ENCODE data around the gene TMX2. TPM values are rescaled to one million over a fixed set of nuclear protein-coding genes. Genes with fewer than 3 reads are reported as not detected.
"Not testable (repeated sequence)": the region's sequence is repeated elsewhere in the genome, so short reads cannot be mapped to it uniquely, and the experiment has no call there.

The TMX2 gene
- total RNA-seq = 108 TPM

- peak; percentile 95 for DNase-seq (ENCODE audit: low spot score)
These were observed at the start of gene TMX2 for GRCh38 chr11:57712256-57713150. Gene TMX2, plus strand, starts transcription at chr11:57712593. Its CDS starts 26 bp downstream, at chr11:57712619.

- DNase-seq (ENCODE audit: low spot score) = no peak
These were observed 49.5 kb upstream of the TMX2 start for GRCh38 chr11:57662893-57663292.

- DNase-seq (ENCODE audit: low spot score) = no peak
These were observed 48.4 kb upstream of the TMX2 start for GRCh38 chr11:57663975-57664374.

- peak; percentile 97 for DNase-seq (ENCODE audit: low spot score)
These were observed 45.2 kb upstream of the TMX2 start for GRCh38 chr11:57667117-57667735.

- DNase-seq (ENCODE audit: low spot score) = peak; percentile 99
These were observed 44.5 kb upstream of the TMX2 start, which contains the start of gene ZDHHC5 for GRCh38 chr11:57667736-57668433. Gene ZDHHC5, plus strand, starts transcription at chr11:57668114. Its CDS starts 4,977 bp downstream, at chr11:57673091.

GRCh38 chr11:57668434-57668782 lies 44.0 kb upstream of the TMX2 start:
- DNase-seq (ENCODE audit: low spot score) = no peak

- DNase-seq (ENCODE audit: low spot score) = no peak
These were observed 38.1 kb upstream of the TMX2 start for GRCh38 chr11:57674251-57674650.

GRCh38 chr11:57675176-57675941 lies 37.0 kb upstream of the TMX2 start:
- DNase-seq (ENCODE audit: low spot score) = no peak

- DNase-seq (ENCODE audit: low spot score) = no peak
These were observed 33.0 kb upstream of the TMX2 start for GRCh38 chr11:57679396-57679795.

- no peak for DNase-seq (ENCODE audit: low spot score)
These were observed 31.9 kb upstream of the TMX2 start for GRCh38 chr11:57680552-57680874.

- DNase-seq (ENCODE audit: low spot score) = no peak
These were observed 31.2 kb upstream of the TMX2 start for GRCh38 chr11:57681168-57681567.

GRCh38 chr11:57690474-57690873 lies 21.9 kb upstream of the TMX2 start:
- not testable (repeated sequence) for DNase-seq (ENCODE audit: low spot score)

- DNase-seq (ENCODE audit: low spot score) = no peak
These were observed 13.5 kb upstream of the TMX2 start for GRCh38 chr11:57698843-57699365.

GRCh38 chr11:57699813-57700212 lies 12.6 kb upstream of the TMX2 start:
- no peak for DNase-seq (ENCODE audit: low spot score)

- DNase-seq (ENCODE audit: low spot score) = no peak
These were observed 12.0 kb upstream of the TMX2 start for GRCh38 chr11:57700425-57700824.

GRCh38 chr11:57703341-57703740 lies 9.1 kb upstream of the TMX2 start:
- no peak for DNase-seq (ENCODE audit: low spot score)

- DNase-seq (ENCODE audit: low spot score) = no peak
These were observed 7.5 kb upstream of the TMX2 start for GRCh38 chr11:57704932-57705331.

GRCh38 chr11:57705432-57705831 lies 7.0 kb upstream of the TMX2 start:
- not testable (repeated sequence) for DNase-seq (ENCODE audit: low spot score)

GRCh38 chr11:57709802-57710367 lies 2.5 kb upstream of the TMX2 start:
- no peak for DNase-seq (ENCODE audit: low spot score)

- peak; percentile 88 for DNase-seq (ENCODE audit: low spot score)
These were observed 758 bp upstream of the TMX2 start, which contains the start of gene MED19 for GRCh38 chr11:57711414-57712255. Gene MED19, minus strand, starts transcription at chr11:57712215. Its CDS starts 36 bp downstream, at chr11:57712179.

Measured in ureter (tissue), 1 donor.